IPS DF 4.7 (cell line): ENCODE measurements around the gene HPSE2.

ENCODE experiments used
- DNase-seq: peaks from one replicate; pipeline ENCODE4 v3.0.0-alpha.2; 2013; ENCODE audit warnings: low spot score; ENCODE audit errors: extremely low read depth

The HPSE2 gene

GRCh38 chr10:98696516-98696915, 539.1 kb downstream of the HPSE2 start:
- no peak for DNase-seq

GRCh38 chr10:98694883-98695282, 540.8 kb downstream of the HPSE2 start:
- no peak for DNase-seq

- no peak for DNase-seq
Observed at GRCh38 chr10:98694014-98694413, 541.6 kb downstream of the HPSE2 start.

- no peak for DNase-seq
Observed at GRCh38 chr10:98687685-98688084, 548.0 kb downstream of the HPSE2 start.

GRCh38 chr10:98684019-98684899, 551.4 kb downstream of the HPSE2 start:
- DNase-seq, result no peak

- no peak for DNase-seq
Observed at GRCh38 chr10:98676895-98677294, 558.8 kb downstream of the HPSE2 start.

- DNase-seq, result no peak
Observed at GRCh38 chr10:98675902-98676301, 559.8 kb downstream of the HPSE2 start.

- DNase-seq, result no peak
Observed at GRCh38 chr10:98673171-98673782, 562.4 kb downstream of the HPSE2 start.

- DNase-seq, result no peak
Observed at GRCh38 chr10:98667081-98667480, 568.6 kb downstream of the HPSE2 start.

GRCh38 chr10:98666276-98666675, 569.4 kb downstream of the HPSE2 start:
- no peak for DNase-seq

GRCh38 chr10:98664329-98665042, 571.2 kb downstream of the HPSE2 start:
- no peak for DNase-seq

GRCh38 chr10:98659951-98660350, 575.7 kb downstream of the HPSE2 start:
- DNase-seq, result no peak

- DNase-seq, result no peak
Observed at GRCh38 chr10:98655492-98655891, 580.2 kb downstream of the HPSE2 start.

GRCh38 chr10:98649170-98649569, 586.5 kb downstream of the HPSE2 start:
- DNase-seq, result no peak

- DNase-seq, result no peak
Observed at GRCh38 chr10:98646998-98647917, 588.4 kb downstream of the HPSE2 start.

- DNase-seq, result no peak
Observed at GRCh38 chr10:98644466-98644865, 591.2 kb downstream of the HPSE2 start.

GRCh38 chr10:98642281-98642680, 593.4 kb downstream of the HPSE2 start:
- DNase-seq, result no peak

GRCh38 chr10:98638920-98639319, 596.7 kb downstream of the HPSE2 start:
- no peak for DNase-seq

- DNase-seq, result no peak
Observed at GRCh38 chr10:98636921-98637329, 598.7 kb downstream of the HPSE2 start.

GRCh38 chr10:98632456-98633150, 603.0 kb downstream of the HPSE2 start:
- no peak for DNase-seq

GRCh38 chr10:98628206-98628605, 607.4 kb downstream of the HPSE2 start:
- DNase-seq, result no peak
